ENCODE measurements around the gene OR51S1. TPM values are rescaled to one million over a fixed set of nuclear protein-coding genes. Genes with fewer than 3 reads are reported as not detected.

OR51S1 gene
- total RNA-seq (2021; ENCODE audit: unreplicated experiment) (not detected), Bru-seq, nascent RNA (not detected), BruChase-seq, experiment 1, labeled RNA remaining after a 2-hour chase (not detected), BruChase-seq, experiment 2, labeled RNA remaining after a 6-hour chase (not detected)
- polyA plus RNA-seq (2012; ENCODE audit: insufficient read length), result not detected
- long read RNA-seq, result 0 reads

- POLR2A ChIA-PET, result no interaction called here
- H3K36me3 ChIP-seq (ENCODE audit: control insufficient read depth, insufficient read depth, low read length), result no peaks in the 10 kb centered on the region
- ATAC-seq (no peak), DNase-seq (ENCODE audit: low read depth, low spot score) (no peak)
- in situ Hi-C loops (cut with HindIII; ENCODE audit: low pct_unique_long_range_greater_than_20kb, low sequenced_read_pairs), result no loop called here
- H3K27me3 ChIP-seq (ENCODE audit: control insufficient read depth, insufficient read depth, low read length), result no peaks in the 10 kb centered on the region
- no peak for TF ChIP-seq POLR2AphosphoS5 (IDR thresholded peaks at IDR 0.05; ENCODE audit: low read depth, low read length)
- no peak for TF ChIP-seq TCF7L2 (IDR thresholded peaks at IDR 0.05; ENCODE audit: low read depth, low read length)
- no peak for TF ChIP-seq REST (IDR thresholded peaks at IDR 0.05; ENCODE audit: insufficient read depth in 1 of 2, low read depth in 2 of 2, low read length in 1 of 2)
- no peak for TF ChIP-seq SIN3A (IDR thresholded peaks at IDR 0.05; ENCODE audit: borderline replicate concordance, insufficient read depth, low read depth, low read length)
- no peak for TF ChIP-seq CTCF (IDR thresholded peaks at IDR 0.05)
- intact Hi-C loops (cut with micrococcal nuclease; ENCODE audit: unreplicated experiment), result no loop called here
- BruUV-seq (replicated peaks), result no TSS peak
- no peaks in the 10 kb centered on the region for H3K4me1 ChIP-seq (ENCODE audit: control insufficient read depth, insufficient read depth, low read length)
- no peak within 1 kb of the TSS for H3K4me3 ChIP-seq (ENCODE audit: low read depth in 2 of 2, low read length in 2 of 2)
- no peak within 1 kb of the TSS for H3K27ac ChIP-seq (ENCODE audit: low read length)
- CTCF ChIA-PET, result no interaction called here
- H3K9me3 ChIP-seq (ENCODE audit: control insufficient read depth, insufficient read depth, low read depth, low read length), result no peaks in the 10 kb centered on the region
Measured at GRCh38 chr11:4848908-4849532, at the start of gene OR51S1. Gene OR51S1, minus strand, starts transcription at chr11:4849208. Its CDS starts 0 bp downstream, at chr11:4849208.

- Histone ChIP-seq H3K36me3 (ENCODE audit: control insufficient read depth, insufficient read depth, low read length) (no peaks in the 10 kb centered on the region), H3K9me3 (ENCODE audit: control insufficient read depth, insufficient read depth, low read depth, low read length) (no peaks in the 10 kb centered on the region), H3K4me3 (ENCODE audit: low read depth in 2 of 2, low read length in 2 of 2) (no peak overlapping the region), H3K27ac (ENCODE audit: low read length) (no peak overlapping the region), H3K27me3 (ENCODE audit: control insufficient read depth, insufficient read depth, low read length) (no peaks in the 10 kb centered on the region), H3K4me1 (ENCODE audit: control insufficient read depth, insufficient read depth, low read length) (no peaks in the 10 kb centered on the region)
- intact Hi-C loops (cut with micrococcal nuclease; ENCODE audit: unreplicated experiment), result no loop called here
- ChIA-PET POLR2A (no interaction called here), CTCF (no interaction called here)
- TF ChIP-seq REST (IDR thresholded peaks at IDR 0.05; ENCODE audit: insufficient read depth in 1 of 2, low read depth in 2 of 2, low read length in 1 of 2) (no peak), CTCF (IDR thresholded peaks at IDR 0.05) (peak; percentile 7; the same call in 1 of the 2 replicates), TCF7L2 (IDR thresholded peaks at IDR 0.05; ENCODE audit: low read depth, low read length) (no peak), SIN3A (IDR thresholded peaks at IDR 0.05; ENCODE audit: borderline replicate concordance, insufficient read depth, low read depth, low read length) (no peak), POLR2AphosphoS5 (IDR thresholded peaks at IDR 0.05; ENCODE audit: low read depth, low read length) (no peak; the same call in 1 of the 2 replicates)
- BruUV-seq (replicated peaks), result no TSS peak
- in situ Hi-C loops (cut with HindIII; ENCODE audit: low pct_unique_long_range_greater_than_20kb, low sequenced_read_pairs), result no loop called here
- peak; percentile 82 for DNase-seq (ENCODE audit: low read depth, low spot score)
- ATAC-seq, result peak; percentile 91
Measured at GRCh38 chr11:4891996-4892640, 43.1 kb upstream of the OR51S1 start.
